ENCODE data around the gene ULK4.
"Not testable (repeated sequence)": the region's sequence is repeated elsewhere in the genome, so short reads cannot be mapped to it uniquely, and the experiment has no call there.

The ULK4 gene

DNA sequence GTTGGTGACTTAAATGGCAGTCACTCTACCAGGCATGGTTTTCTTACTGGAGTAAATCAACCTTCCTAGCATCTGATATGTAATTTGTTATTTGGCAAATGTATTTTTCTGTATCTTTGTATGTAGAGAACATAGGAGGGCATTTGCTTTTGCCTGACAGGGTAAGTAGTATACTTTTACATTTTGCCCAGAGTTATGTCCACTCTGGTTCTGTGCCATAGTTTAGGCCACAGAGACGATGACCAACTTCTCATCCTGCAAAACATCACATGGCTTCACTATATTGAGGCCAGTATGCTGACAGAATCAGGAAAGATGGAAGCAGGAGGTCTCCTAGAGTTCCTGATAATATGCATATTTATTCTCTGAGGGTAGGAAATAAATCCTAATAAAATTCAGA, 23.1 kb upstream of the ULK4 start:
- no peaks in the 10 kb centered on the region for H3K27me3 ChIP-seq (ENCODE audit: insufficient read depth, low read length)
- no peak overlapping the region for H2AFZ ChIP-seq (ENCODE audit: low read depth, low read length)
- H3K4me1 ChIP-seq (ENCODE audit: insufficient read depth, low read length): no peaks in the 10 kb centered on the region
- no peak overlapping the region for H3K4me3 ChIP-seq (ENCODE audit: low read length)
- no peaks in the 10 kb centered on the region for H3K9me3 ChIP-seq (ENCODE audit: low read length)
- no peaks in the 10 kb centered on the region for H3K36me3 ChIP-seq (ENCODE audit: insufficient read depth, low read length)

- not testable (repeated sequence) for H3K36me3 ChIP-seq (ENCODE audit: insufficient read depth, low read length); H3K9me3 ChIP-seq (ENCODE audit: low read length); H2AFZ ChIP-seq (ENCODE audit: low read depth, low read length); H3K4me1 ChIP-seq (ENCODE audit: insufficient read depth, low read length); H3K27me3 ChIP-seq (ENCODE audit: insufficient read depth, low read length); H3K4me3 ChIP-seq (ENCODE audit: low read length)
Measured at GRCh38 chr3:41983091-41983490, 21.2 kb upstream of the ULK4 start.

GRCh38 chr3:41977401-41977800, 15.5 kb upstream of the ULK4 start:
- not testable (repeated sequence) for H3K4me1 ChIP-seq (ENCODE audit: insufficient read depth, low read length); H3K27me3 ChIP-seq (ENCODE audit: insufficient read depth, low read length); H3K36me3 ChIP-seq (ENCODE audit: insufficient read depth, low read length); H2AFZ ChIP-seq (ENCODE audit: low read depth, low read length); H3K4me3 ChIP-seq (ENCODE audit: low read length); H3K9me3 ChIP-seq (ENCODE audit: low read length)

DNA sequence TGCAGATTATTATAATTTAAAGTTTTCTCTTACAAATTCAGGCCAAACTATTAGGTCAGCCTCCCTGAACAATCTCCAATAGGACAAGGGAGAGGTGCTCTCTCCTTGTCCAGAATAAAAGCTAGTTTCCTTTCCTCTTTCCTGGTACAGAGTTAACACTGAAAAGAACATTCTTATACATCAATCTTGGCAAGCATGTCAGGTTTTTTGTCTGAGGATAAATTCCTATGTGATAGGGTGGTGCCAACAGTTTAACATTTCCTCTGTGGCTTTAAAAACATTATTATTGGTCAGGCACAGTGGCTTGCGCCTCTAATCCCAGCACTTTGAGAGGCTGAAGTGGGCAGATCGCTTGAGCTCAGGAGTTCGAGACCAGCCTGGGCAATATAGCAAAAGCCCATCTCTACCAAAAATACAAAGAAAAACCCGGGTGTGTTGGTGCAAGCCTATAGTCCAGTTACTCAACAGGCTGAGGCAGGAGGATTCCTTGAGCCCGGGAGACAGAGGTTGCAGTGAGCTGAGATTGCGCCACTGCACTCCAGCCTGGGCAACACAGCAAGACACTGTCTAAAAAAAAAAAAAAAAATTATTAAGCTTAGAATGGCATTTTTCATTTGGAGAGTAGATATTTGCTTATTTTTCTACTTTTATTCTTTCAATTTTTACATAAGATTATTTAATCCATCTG, 13.7 kb upstream of the ULK4 start:
- Histone ChIP-seq H2AFZ (ENCODE audit: low read depth, low read length) (no peak overlapping the region), H3K27me3 (ENCODE audit: insufficient read depth, low read length) (no peaks in the 10 kb centered on the region), H3K36me3 (ENCODE audit: insufficient read depth, low read length) (no peaks in the 10 kb centered on the region), H3K4me1 (ENCODE audit: insufficient read depth, low read length) (no peaks in the 10 kb centered on the region), H3K4me3 (ENCODE audit: low read length) (no peak overlapping the region), H3K9me3 (ENCODE audit: low read length) (no peaks in the 10 kb centered on the region)

GRCh38 chr3:41974223-41974622, 12.3 kb upstream of the ULK4 start:
- no peaks in the 10 kb centered on the region for H3K4me1 ChIP-seq (ENCODE audit: insufficient read depth, low read length)
- no peaks in the 10 kb centered on the region for H3K27me3 ChIP-seq (ENCODE audit: insufficient read depth, low read length)
- no peak overlapping the region for H2AFZ ChIP-seq (ENCODE audit: low read depth, low read length)
- H3K9me3 ChIP-seq (ENCODE audit: low read length): no peaks in the 10 kb centered on the region
- no peaks in the 10 kb centered on the region for H3K36me3 ChIP-seq (ENCODE audit: insufficient read depth, low read length)
- no peak overlapping the region for H3K4me3 ChIP-seq (ENCODE audit: low read length)

- Histone ChIP-seq H3K27me3 (ENCODE audit: insufficient read depth, low read length) (no peaks in the 10 kb centered on the region), H3K4me3 (ENCODE audit: low read length) (no peak overlapping the region), H3K36me3 (ENCODE audit: insufficient read depth, low read length) (no peaks in the 10 kb centered on the region), H3K4me1 (ENCODE audit: insufficient read depth, low read length) (no peaks in the 10 kb centered on the region), H2AFZ (ENCODE audit: low read depth, low read length) (no peak overlapping the region), H3K9me3 (ENCODE audit: low read length) (no peaks in the 10 kb centered on the region)
Measured at GRCh38 chr3:41972802-41973201, 10.9 kb upstream of the ULK4 start.

- peaks cover 4% of the 10 kb centered on the region for H3K4me1 ChIP-seq (ENCODE audit: insufficient read depth, low read length)
- H3K36me3 ChIP-seq (ENCODE audit: insufficient read depth, low read length): no peaks in the 10 kb centered on the region
- H3K9me3 ChIP-seq (ENCODE audit: low read length): no peaks in the 10 kb centered on the region
- H3K27me3 ChIP-seq (ENCODE audit: insufficient read depth, low read length): no peaks in the 10 kb centered on the region
- no peak overlapping the region for H3K4me3 ChIP-seq (ENCODE audit: low read length)
- no peak overlapping the region for H2AFZ ChIP-seq (ENCODE audit: low read depth, low read length)
Measured at GRCh38 chr3:41966206-41966605, 4.3 kb upstream of the ULK4 start.

DNA sequence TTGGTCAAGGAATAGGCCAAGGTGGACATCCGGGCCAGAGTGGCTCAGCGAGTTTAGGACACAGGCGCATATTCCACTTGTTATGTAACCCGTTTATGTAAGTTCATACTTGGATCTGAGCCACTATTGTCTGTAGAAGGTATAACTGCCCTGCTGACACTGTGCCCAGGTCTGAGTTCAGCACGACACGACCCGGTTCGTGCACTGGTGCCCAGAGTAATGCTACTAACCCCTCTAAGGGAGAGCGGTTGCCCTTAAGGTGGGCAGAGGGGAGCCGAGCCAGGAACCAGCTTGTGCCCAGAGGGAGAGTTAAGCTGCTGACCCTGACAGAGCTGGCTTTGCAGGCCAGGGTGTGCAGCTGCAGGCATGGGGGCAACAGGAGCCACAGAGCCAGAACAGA, 1.9 kb upstream of the ULK4 start:
- no peak overlapping the region for H3K4me3 ChIP-seq (ENCODE audit: low read length)
- no peaks in the 10 kb centered on the region for H3K27me3 ChIP-seq (ENCODE audit: insufficient read depth, low read length)
- no peaks in the 10 kb centered on the region for H3K9me3 ChIP-seq (ENCODE audit: low read length)
- no peaks in the 10 kb centered on the region for H3K36me3 ChIP-seq (ENCODE audit: insufficient read depth, low read length)
- no peak overlapping the region for H2AFZ ChIP-seq (ENCODE audit: low read depth, low read length)
- peaks cover 9% of the 10 kb centered on the region for H3K4me1 ChIP-seq (ENCODE audit: insufficient read depth, low read length)

GRCh38 chr3:41960826-41961750, 815 bp downstream of the ULK4 start:
- Histone ChIP-seq H3K4me1 (ENCODE audit: insufficient read depth, low read length) (peaks cover 9% of the 10 kb centered on the region), H3K4me3 (ENCODE audit: low read length) (peak overlapping the region; percentile 87), H3K27me3 (ENCODE audit: insufficient read depth, low read length) (no peaks in the 10 kb centered on the region), H3K9me3 (ENCODE audit: low read length) (no peaks in the 10 kb centered on the region), H3K36me3 (ENCODE audit: insufficient read depth, low read length) (no peaks in the 10 kb centered on the region), H2AFZ (ENCODE audit: low read depth, low read length) (peak overlapping the region; percentile 88)

GRCh38 chr3:41956574-41956973, 5.3 kb downstream of the ULK4 start:
- Histone ChIP-seq H3K4me3 (ENCODE audit: low read length) (no peak overlapping the region), H3K36me3 (ENCODE audit: insufficient read depth, low read length) (peaks cover 6% of the 10 kb centered on the region), H3K27me3 (ENCODE audit: insufficient read depth, low read length) (no peaks in the 10 kb centered on the region), H2AFZ (ENCODE audit: low read depth, low read length) (no peak overlapping the region), H3K9me3 (ENCODE audit: low read length) (peaks cover 2% of the 10 kb centered on the region), H3K4me1 (ENCODE audit: insufficient read depth, low read length) (peaks cover 5% of the 10 kb centered on the region)

DNA sequence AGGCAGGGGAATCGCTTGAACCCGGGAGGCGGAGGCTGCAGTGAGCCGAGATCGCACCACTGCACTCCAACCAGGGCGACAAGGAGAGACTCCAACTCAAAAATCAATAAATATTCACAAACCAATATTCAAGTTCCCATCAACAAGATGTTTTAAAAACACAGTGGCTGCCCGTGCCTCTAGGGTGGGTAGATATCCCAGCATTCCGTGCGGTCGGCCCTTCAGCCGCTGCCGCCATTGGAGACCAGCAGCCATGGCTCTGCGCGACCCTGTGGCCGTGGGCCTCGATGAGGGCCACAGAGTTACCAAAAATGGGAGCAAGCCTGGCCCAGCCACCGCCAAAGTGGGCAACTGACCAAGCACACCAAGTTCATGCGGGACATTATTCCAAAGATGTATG, 6.7 kb downstream of the ULK4 start:
- no peaks in the 10 kb centered on the region for H3K4me1 ChIP-seq (ENCODE audit: insufficient read depth, low read length)
- H3K36me3 ChIP-seq (ENCODE audit: insufficient read depth, low read length): peaks cover 6% of the 10 kb centered on the region
- no peak overlapping the region for H3K4me3 ChIP-seq (ENCODE audit: low read length)
- H2AFZ ChIP-seq (ENCODE audit: low read depth, low read length): no peak overlapping the region
- H3K9me3 ChIP-seq (ENCODE audit: low read length): peaks cover 2% of the 10 kb centered on the region
- no peaks in the 10 kb centered on the region for H3K27me3 ChIP-seq (ENCODE audit: insufficient read depth, low read length)

GRCh38 chr3:41943311-41943843, 18.5 kb downstream of the ULK4 start:
- H3K4me3 ChIP-seq (ENCODE audit: low read length): no peak overlapping the region
- peaks cover 8% of the 10 kb centered on the region for H3K9me3 ChIP-seq (ENCODE audit: low read length)
- peaks cover 3% of the 10 kb centered on the region for H3K36me3 ChIP-seq (ENCODE audit: insufficient read depth, low read length)
- no peak overlapping the region for H2AFZ ChIP-seq (ENCODE audit: low read depth, low read length)
- H3K27me3 ChIP-seq (ENCODE audit: insufficient read depth, low read length): no peaks in the 10 kb centered on the region
- no peaks in the 10 kb centered on the region for H3K4me1 ChIP-seq (ENCODE audit: insufficient read depth, low read length)

GRCh38 chr3:41940393-41940792, 21.5 kb downstream of the ULK4 start:
- peaks cover 5% of the 10 kb centered on the region for H3K9me3 ChIP-seq (ENCODE audit: low read length)

More at GRCh38 chr3:41940393-41940792, 21.5 kb downstream of the ULK4 start:
- Histone ChIP-seq H2AFZ (ENCODE audit: low read depth, low read length) (no peak overlapping the region), H3K27me3 (ENCODE audit: insufficient read depth, low read length) (no peaks in the 10 kb centered on the region), H3K4me3 (ENCODE audit: low read length) (no peak overlapping the region), H3K36me3 (ENCODE audit: insufficient read depth, low read length) (no peaks in the 10 kb centered on the region), H3K4me1 (ENCODE audit: insufficient read depth, low read length) (no peaks in the 10 kb centered on the region)
